RWPE2 (cell line): Measurements from ENCODE around the gene PPP1R36.

ENCODE experiments used
- ATAC-seq: fragments of 200-7000 bp; cut with Tn5 transposase; 3 replicates; pipeline ENCODE4 v1.9.1; 2021; ENCODE audit warnings: low read depth
- DNase-seq: peaks from one replicate; pipeline ENCODE4 v3.0.0-alpha.2; 2020; ENCODE audit warnings: low spot score
- H3K27ac ChIP-seq: fragments of 450-650 bp; 2 replicates; pipeline ENCODE4 v1.5.1; 2017; ENCODE audit warnings: mild to moderate bottlenecking; ENCODE audit not compliant: poor library complexity, severe bottlenecking
- H3K27me3 ChIP-seq: fragments of 250-450 bp; sonication (Bioruptor Pico); 2 replicates; pipeline ENCODE4 v1.5.1; 2021; ENCODE audit warnings: mild to moderate bottlenecking, moderate library complexity; ENCODE audit not compliant: insufficient read depth, poor library complexity, severe bottlenecking
- H3K36me3 ChIP-seq: fragments of 250-450 bp; sonication (Bioruptor Pico); 2 replicates; pipeline ENCODE4 v1.5.1; 2020; ENCODE audit warnings: low read depth, mild to moderate bottlenecking, moderate library complexity
- H3K4me1 ChIP-seq: fragments of 250-450 bp; sonication (Bioruptor Pico); 2 replicates; pipeline ENCODE4 v1.5.1; 2021; ENCODE audit warnings: mild to moderate bottlenecking, moderate library complexity; ENCODE audit not compliant: insufficient read depth, poor library complexity, severe bottlenecking
- H3K4me3 ChIP-seq: fragments of 250-450 bp; sonication (Bioruptor Pico); 2 replicates; pipeline ENCODE4 v1.5.1; 2021; ENCODE audit warnings: mild to moderate bottlenecking, moderate library complexity; ENCODE audit not compliant: severe bottlenecking
- H3K9me3 ChIP-seq: fragments of 250-450 bp; sonication (Bioruptor Pico); 2 replicates; pipeline ENCODE4 v1.5.1; 2021; ENCODE audit warnings: mild to moderate bottlenecking, moderate library complexity; ENCODE audit not compliant: severe bottlenecking
- TF ChIP-seq, protein P1 (sequence below): fragments of 450-650 bp; IDR thresholded peaks from one replicate; pipeline ENCODE4 v1.5.1; 2017; ENCODE audit warnings: mild to moderate bottlenecking, moderate library complexity; ENCODE audit not compliant: poor library complexity, severe bottlenecking

The PPP1R36 gene

GRCh38 chr14:64602826-64603225, 53.1 kb downstream of the PPP1R36 start:
- TF ChIP-seq, protein P1, sequence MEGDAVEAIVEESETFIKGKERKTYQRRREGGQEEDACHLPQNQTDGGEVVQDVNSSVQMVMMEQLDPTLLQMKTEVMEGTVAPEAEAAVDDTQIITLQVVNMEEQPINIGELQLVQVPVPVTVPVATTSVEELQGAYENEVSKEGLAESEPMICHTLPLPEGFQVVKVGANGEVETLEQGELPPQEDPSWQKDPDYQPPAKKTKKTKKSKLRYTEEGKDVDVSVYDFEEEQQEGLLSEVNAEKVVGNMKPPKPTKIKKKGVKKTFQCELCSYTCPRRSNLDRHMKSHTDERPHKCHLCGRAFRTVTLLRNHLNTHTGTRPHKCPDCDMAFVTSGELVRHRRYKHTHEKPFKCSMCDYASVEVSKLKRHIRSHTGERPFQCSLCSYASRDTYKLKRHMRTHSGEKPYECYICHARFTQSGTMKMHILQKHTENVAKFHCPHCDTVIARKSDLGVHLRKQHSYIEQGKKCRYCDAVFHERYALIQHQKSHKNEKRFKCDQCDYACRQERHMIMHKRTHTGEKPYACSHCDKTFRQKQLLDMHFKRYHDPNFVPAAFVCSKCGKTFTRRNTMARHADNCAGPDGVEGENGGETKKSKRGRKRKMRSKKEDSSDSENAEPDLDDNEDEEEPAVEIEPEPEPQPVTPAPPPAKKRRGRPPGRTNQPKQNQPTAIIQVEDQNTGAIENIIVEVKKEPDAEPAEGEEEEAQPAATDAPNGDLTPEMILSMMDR = no peak
- peaks cover 14% of the 10 kb centered on the region for H3K4me1 ChIP-seq
- no peaks in the 10 kb centered on the region for H3K27me3 ChIP-seq
- no peak for ATAC-seq
- H3K27ac ChIP-seq = no peak overlapping the region
- H3K4me3 ChIP-seq = no peak overlapping the region
- no peaks in the 10 kb centered on the region for H3K9me3 ChIP-seq
- no peaks in the 10 kb centered on the region for H3K36me3 ChIP-seq
- no peak for DNase-seq

GRCh38 chr14:64604001-64604400, 54.2 kb downstream of the PPP1R36 start:
- H3K4me1 ChIP-seq = peaks cover 14% of the 10 kb centered on the region
- ATAC-seq = no peak
- TF ChIP-seq, protein P1 = no peak

GRCh38 chr14:64604881-64605280, 55.1 kb downstream of the PPP1R36 start:
- DNase-seq (no peak), ATAC-seq (peak; percentile 42; the same call in 1 of the 3 replicates)
- no peak overlapping the region for H3K4me3 ChIP-seq
- TF ChIP-seq, protein P1 = no peak
- H3K4me1 ChIP-seq = peaks cover 14% of the 10 kb centered on the region
- H3K36me3 ChIP-seq = no peaks in the 10 kb centered on the region
- peak overlapping the region; percentile 46 for H3K27ac ChIP-seq
- no peaks in the 10 kb centered on the region for H3K9me3 ChIP-seq
- no peaks in the 10 kb centered on the region for H3K27me3 ChIP-seq

More at GRCh38 chr14:64604001-64604400, 54.2 kb downstream of the PPP1R36 start:
- no peaks in the 10 kb centered on the region for H3K27me3 ChIP-seq
- no peaks in the 10 kb centered on the region for H3K36me3 ChIP-seq
- no peak overlapping the region for H3K4me3 ChIP-seq
- H3K9me3 ChIP-seq = no peaks in the 10 kb centered on the region
- H3K27ac ChIP-seq = peak overlapping the region; percentile 46
- DNase-seq = no peak

- H3K27me3 ChIP-seq = no peaks in the 10 kb centered on the region
- H3K9me3 ChIP-seq = no peaks in the 10 kb centered on the region
- H3K27ac ChIP-seq = peak overlapping the region; percentile 46
- no peak overlapping the region for H3K4me3 ChIP-seq
- ATAC-seq = peak; percentile 90
- H3K4me1 ChIP-seq = peaks cover 14% of the 10 kb centered on the region
- no peaks in the 10 kb centered on the region for H3K36me3 ChIP-seq
- TF ChIP-seq, protein P1 = no peak
- no peak for DNase-seq
Observed at GRCh38 chr14:64605926-64606685, 56.3 kb downstream of the PPP1R36 start.
